Measurements from ENCODE around the gene SIX2.

SIX2 gene

DNA sequence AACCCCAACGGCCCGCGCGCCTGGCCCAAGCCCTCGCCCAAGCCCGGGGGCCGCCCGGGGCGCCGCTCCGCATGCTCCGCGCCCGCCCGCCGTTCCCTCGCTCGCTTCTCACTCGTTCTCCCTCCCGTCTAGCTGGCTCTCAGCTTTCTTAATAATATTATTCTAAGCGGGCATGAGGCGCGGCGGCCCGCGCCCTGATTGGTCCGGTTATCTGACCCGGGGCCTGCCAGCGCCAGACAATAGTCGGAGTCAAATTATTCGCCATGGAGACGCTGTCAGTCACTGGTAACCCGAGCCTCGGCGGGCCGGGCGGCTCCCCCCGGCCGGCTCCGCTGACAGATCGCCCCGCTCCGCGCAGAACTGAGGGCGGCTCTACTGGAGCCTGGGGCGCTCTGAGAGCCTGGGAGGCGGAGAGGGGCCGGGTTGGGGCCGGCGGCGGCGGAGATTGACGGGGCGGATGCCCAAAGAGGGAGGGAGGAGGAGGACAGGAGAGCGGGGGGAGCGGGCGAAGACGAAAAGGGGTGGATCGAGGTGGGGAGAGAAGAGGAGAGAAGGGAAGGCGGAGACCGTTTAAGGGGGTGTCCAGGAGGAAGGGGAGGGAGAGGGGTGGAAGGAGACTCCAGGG is at the start of gene SIX2:
Gene SIX2 (minus strand): TSS at position 150 of the 625 bp plus-strand sequence. CDS start 342 bp downstream, outside the sequence.
- peak within 1 kb of the TSS in 1 of 2 donors; percentile 49 for H3K9ac ChIP-seq (ENCODE audit: low read depth in 1 of 2, low read length in 2 of 2)
- H3K27me3 ChIP-seq (ENCODE audit: control insufficient read depth in 2 of 2, insufficient read depth in 2 of 2, low read length in 2 of 2), result peaks cover 68 to 80% of the 10 kb centered on the region in 2 donors

DNA sequence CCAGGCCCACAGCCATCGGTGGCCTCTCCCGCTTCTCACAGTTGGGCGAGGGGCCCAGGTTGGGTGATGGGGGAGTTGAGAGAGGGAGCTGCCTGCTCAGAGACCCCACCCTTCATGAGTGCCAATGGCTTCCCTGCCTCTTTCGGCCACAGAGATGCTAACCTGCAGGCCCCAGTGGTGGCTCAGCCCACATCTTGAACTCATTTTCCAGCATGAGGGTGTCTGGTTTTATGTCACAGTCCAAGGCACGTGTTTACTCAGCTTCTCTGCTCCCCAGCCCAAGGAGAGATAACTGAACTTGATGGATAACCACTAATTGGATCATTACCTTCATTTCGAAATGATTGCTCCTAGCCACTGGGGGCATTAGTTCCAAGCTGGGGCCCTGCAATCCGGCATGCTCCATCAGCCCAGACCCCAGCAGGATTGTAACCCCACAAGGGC is 45.9 kb upstream of the SIX2 start:
- Histone ChIP-seq H3K9me3 (ENCODE audit: control insufficient read depth in 2 of 2, low read length in 2 of 2) (no peaks in the 10 kb centered on the region), H3K27me3 (ENCODE audit: control insufficient read depth in 2 of 2, insufficient read depth in 2 of 2, low read length in 2 of 2) (no peaks in the 10 kb centered on the region), H3K9ac (ENCODE audit: low read depth in 1 of 2, low read length in 2 of 2) (no peak overlapping the region), H3K4me3 (ENCODE audit: low read length in 2 of 2) (no peak overlapping the region), H3K36me3 (ENCODE audit: control insufficient read depth in 2 of 2, insufficient read depth in 2 of 2, low read length in 2 of 2) (no peaks in the 10 kb centered on the region), H3K27ac (ENCODE audit: low read depth in 2 of 2, low read length in 2 of 2) (no peak overlapping the region), H3K4me1 (ENCODE audit: control insufficient read depth in 2 of 2, insufficient read depth in 2 of 2, low read length in 2 of 2) (no peaks in the 10 kb centered on the region)

More for the DNA sequence above, at the start of gene SIX2:
- Histone ChIP-seq H3K4me1 (ENCODE audit: control insufficient read depth in 2 of 2, insufficient read depth in 2 of 2, low read length in 2 of 2) (peaks cover 12 to 14% of the 10 kb centered on the region in 2 donors), H3K27ac (ENCODE audit: low read depth in 2 of 2, low read length in 2 of 2) (peak within 1 kb of the TSS; percentile 14 to 58), H3K4me3 (ENCODE audit: low read length in 2 of 2) (peak within 1 kb of the TSS; percentile 56 to 61), H3K36me3 (ENCODE audit: control insufficient read depth in 2 of 2, insufficient read depth in 2 of 2, low read length in 2 of 2) (no peaks in the 10 kb centered on the region), H3K9me3 (ENCODE audit: control insufficient read depth in 2 of 2, low read length in 2 of 2) (no peaks in the 10 kb centered on the region)

DNA sequence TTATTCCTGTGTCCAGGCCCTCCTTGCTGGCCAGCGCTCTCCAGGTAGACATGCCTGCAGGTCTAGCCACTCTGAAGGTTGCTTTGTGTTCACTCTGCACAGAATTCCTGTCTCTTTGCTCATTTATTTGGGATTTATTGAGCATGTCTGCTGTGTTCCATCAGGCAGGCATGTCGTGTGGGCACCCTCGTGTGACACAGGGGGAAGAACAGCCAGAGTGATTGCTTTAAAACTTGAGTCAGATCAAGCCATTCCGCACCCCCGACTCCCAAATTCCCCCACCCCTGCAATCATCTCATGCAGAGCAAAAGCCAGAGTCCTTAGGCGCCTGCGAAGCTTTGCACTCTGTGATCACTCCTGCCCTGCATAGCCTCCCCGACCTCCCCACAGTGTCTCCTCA is 44.7 kb upstream of the SIX2 start:
- H3K27ac ChIP-seq (ENCODE audit: low read depth in 2 of 2, low read length in 2 of 2), result no peak overlapping the region
- H3K4me1 ChIP-seq (ENCODE audit: control insufficient read depth in 2 of 2, insufficient read depth in 2 of 2, low read length in 2 of 2), result no peaks in the 10 kb centered on the region
- H3K36me3 ChIP-seq (ENCODE audit: control insufficient read depth in 2 of 2, insufficient read depth in 2 of 2, low read length in 2 of 2), result no peaks in the 10 kb centered on the region
- H3K27me3 ChIP-seq (ENCODE audit: control insufficient read depth in 2 of 2, insufficient read depth in 2 of 2, low read length in 2 of 2), result no peaks in the 10 kb centered on the region
- H3K4me3 ChIP-seq (ENCODE audit: low read length in 2 of 2), result no peak overlapping the region
- H3K9me3 ChIP-seq (ENCODE audit: control insufficient read depth in 2 of 2, low read length in 2 of 2), result no peaks in the 10 kb centered on the region
- H3K9ac ChIP-seq (ENCODE audit: low read depth in 1 of 2, low read length in 2 of 2), result no peak overlapping the region

DNA sequence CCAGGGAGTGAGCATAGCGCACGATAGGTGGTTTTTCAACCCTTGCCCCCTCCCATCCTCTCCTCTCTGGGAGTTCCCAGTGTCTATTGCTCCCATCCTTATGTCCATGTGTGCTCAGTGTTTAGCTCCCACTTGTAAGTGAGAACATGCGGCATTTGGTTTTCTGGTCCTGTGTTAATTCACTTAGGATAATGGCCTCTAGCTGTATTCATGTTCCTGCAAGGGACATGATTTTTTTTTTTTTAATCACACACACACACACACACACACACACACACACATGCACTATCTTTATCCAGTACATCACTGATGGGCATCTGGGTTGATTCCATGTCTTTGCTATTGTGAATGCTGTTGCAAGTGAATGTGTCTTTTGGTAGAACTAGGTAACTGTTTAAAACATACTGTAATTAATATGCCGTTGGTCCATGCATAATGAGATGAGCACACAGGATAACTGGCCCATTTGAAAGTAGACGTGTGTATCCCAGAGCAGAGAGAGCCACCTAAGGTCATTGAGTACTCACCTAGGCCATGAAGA is 43.2 kb upstream of the SIX2 start:
- no peak overlapping the region for H3K4me3 ChIP-seq (ENCODE audit: low read length in 2 of 2)
- H3K9ac ChIP-seq (ENCODE audit: low read depth in 1 of 2, low read length in 2 of 2), result no peak overlapping the region
- H3K27ac ChIP-seq (ENCODE audit: low read depth in 2 of 2, low read length in 2 of 2), result no peak overlapping the region
- no peaks in the 10 kb centered on the region for H3K36me3 ChIP-seq (ENCODE audit: control insufficient read depth in 2 of 2, insufficient read depth in 2 of 2, low read length in 2 of 2)
- H3K4me1 ChIP-seq (ENCODE audit: control insufficient read depth in 2 of 2, insufficient read depth in 2 of 2, low read length in 2 of 2), result no peaks in the 10 kb centered on the region
- no peaks in the 10 kb centered on the region for H3K27me3 ChIP-seq (ENCODE audit: control insufficient read depth in 2 of 2, insufficient read depth in 2 of 2, low read length in 2 of 2)
- H3K9me3 ChIP-seq (ENCODE audit: control insufficient read depth in 2 of 2, low read length in 2 of 2), result no peaks in the 10 kb centered on the region

DNA sequence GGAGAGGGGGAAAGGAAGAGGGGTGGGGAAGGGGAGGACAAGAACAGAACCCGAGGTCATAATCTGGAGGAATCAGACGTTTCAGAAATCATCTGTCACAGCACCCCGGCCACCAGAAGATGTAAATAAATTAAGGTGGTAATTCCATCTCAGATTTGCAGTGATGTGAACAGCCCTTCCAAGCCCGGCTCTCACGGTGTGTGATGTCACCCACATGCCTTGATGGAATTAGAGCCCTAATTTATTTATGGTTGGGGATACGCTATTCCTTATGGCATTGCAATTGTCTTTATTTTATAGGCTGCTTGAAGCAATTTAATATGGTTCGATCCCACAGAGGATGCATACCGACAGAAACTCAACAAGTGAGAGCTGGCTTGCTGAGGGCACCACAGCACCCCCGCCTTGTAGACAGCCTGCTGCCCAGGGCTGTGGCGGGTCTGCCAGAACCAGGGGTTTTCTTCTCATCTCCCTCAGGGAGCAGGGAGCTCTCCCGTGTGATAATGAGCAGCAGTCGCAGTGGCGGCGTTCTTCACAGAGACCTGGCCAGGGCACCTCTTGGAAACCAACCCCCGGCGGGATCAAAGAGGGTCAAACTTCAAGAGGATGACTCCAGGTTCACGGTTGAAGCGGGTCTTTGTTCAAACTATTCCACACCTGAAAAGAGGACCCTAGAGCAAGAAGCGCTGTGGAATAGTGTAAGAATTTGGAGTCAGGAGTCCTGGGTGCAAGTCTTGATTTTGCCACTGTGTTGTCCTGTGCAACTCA is 40.5 kb upstream of the SIX2 start:
- no peak overlapping the region for H3K4me3 ChIP-seq (ENCODE audit: low read length in 2 of 2)
- no peak overlapping the region for H3K9ac ChIP-seq (ENCODE audit: low read depth in 1 of 2, low read length in 2 of 2)
- no peaks in the 10 kb centered on the region for H3K27me3 ChIP-seq (ENCODE audit: control insufficient read depth in 2 of 2, insufficient read depth in 2 of 2, low read length in 2 of 2)
- H3K4me1 ChIP-seq (ENCODE audit: control insufficient read depth in 2 of 2, insufficient read depth in 2 of 2, low read length in 2 of 2), result no peaks in the 10 kb centered on the region
- H3K36me3 ChIP-seq (ENCODE audit: control insufficient read depth in 2 of 2, insufficient read depth in 2 of 2, low read length in 2 of 2), result no peaks in the 10 kb centered on the region
- H3K27ac ChIP-seq (ENCODE audit: low read depth in 2 of 2, low read length in 2 of 2), result no peak overlapping the region
- no peaks in the 10 kb centered on the region for H3K9me3 ChIP-seq (ENCODE audit: control insufficient read depth in 2 of 2, low read length in 2 of 2)

DNA sequence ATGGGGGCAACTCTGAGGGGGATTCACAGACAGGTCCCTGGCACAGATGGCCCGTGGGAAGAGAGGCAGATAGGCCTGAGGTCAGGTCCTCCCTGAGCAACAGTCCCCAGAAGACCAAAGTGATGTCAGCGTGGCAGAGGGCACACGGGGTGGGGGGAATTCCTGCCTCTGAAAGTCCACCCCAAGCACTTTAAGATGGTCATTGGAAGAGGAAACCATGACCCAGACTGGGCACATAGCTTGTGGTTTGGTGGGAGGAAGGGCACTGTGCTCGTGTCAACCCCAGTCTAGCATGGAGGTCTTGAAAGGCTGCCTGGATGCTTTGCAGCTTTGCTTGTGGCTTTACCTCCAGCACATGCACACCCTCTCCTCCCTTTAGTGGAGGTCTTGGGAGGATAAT is 38.0 kb upstream of the SIX2 start:
- H3K36me3 ChIP-seq (ENCODE audit: control insufficient read depth in 2 of 2, insufficient read depth in 2 of 2, low read length in 2 of 2), result no peaks in the 10 kb centered on the region
- no peak overlapping the region for H3K4me3 ChIP-seq (ENCODE audit: low read length in 2 of 2)
- H3K9ac ChIP-seq (ENCODE audit: low read depth in 1 of 2, low read length in 2 of 2), result no peak overlapping the region
- H3K27ac ChIP-seq (ENCODE audit: low read depth in 2 of 2, low read length in 2 of 2), result no peak overlapping the region
- no peaks in the 10 kb centered on the region for H3K4me1 ChIP-seq (ENCODE audit: control insufficient read depth in 2 of 2, insufficient read depth in 2 of 2, low read length in 2 of 2)
- H3K27me3 ChIP-seq (ENCODE audit: control insufficient read depth in 2 of 2, insufficient read depth in 2 of 2, low read length in 2 of 2), result no peaks in the 10 kb centered on the region
- H3K9me3 ChIP-seq (ENCODE audit: control insufficient read depth in 2 of 2, low read length in 2 of 2), result no peaks in the 10 kb centered on the region

DNA sequence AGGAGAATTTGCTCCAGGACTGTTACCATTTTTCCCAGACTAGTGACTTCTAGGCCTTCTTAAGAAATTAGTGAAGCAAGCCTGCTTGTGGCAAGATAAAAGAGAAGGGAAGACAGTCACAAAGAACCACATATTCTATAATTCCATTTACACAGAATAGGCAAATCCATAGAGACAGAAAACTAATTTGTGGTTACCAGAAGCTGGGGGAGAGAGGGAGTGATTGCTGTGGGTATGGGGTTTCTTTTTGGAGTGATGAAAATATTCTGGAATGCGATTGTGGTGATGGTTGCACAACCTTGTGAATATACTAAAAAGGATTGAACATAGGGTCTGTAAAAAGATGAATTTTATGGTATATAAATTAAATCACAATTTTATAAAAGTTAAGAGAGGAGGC is 37.5 kb upstream of the SIX2 start:
- no peaks in the 10 kb centered on the region for H3K9me3 ChIP-seq (ENCODE audit: control insufficient read depth in 2 of 2, low read length in 2 of 2)
- no peak overlapping the region for H3K9ac ChIP-seq (ENCODE audit: low read depth in 1 of 2, low read length in 2 of 2)
- no peaks in the 10 kb centered on the region for H3K4me1 ChIP-seq (ENCODE audit: control insufficient read depth in 2 of 2, insufficient read depth in 2 of 2, low read length in 2 of 2)
- peaks cover 0 to 4% of the 10 kb centered on the region in 2 donors for H3K27me3 ChIP-seq (ENCODE audit: control insufficient read depth in 2 of 2, insufficient read depth in 2 of 2, low read length in 2 of 2)
- no peak overlapping the region for H3K27ac ChIP-seq (ENCODE audit: low read depth in 2 of 2, low read length in 2 of 2)
- H3K4me3 ChIP-seq (ENCODE audit: low read length in 2 of 2), result no peak overlapping the region
- H3K36me3 ChIP-seq (ENCODE audit: control insufficient read depth in 2 of 2, insufficient read depth in 2 of 2, low read length in 2 of 2), result no peaks in the 10 kb centered on the region

DNA sequence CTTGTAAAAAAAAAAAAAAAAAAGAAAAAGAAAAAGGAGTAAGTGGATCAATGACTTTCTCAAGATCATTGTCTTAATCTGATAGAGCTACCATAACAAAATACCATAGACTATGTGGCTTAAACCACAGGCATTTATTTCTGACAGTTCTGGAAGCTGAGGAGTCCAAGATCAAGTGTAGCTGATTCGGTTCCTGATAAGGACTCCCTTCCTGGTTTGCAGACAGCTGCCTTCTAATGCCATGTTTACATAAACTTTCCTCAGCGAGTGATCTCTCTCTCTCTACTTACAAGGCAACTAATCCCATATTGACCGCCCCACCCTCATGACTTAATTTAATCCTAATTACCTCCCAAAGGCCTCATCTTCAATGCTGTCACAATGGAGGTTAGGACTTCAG is 36.5 kb upstream of the SIX2 start:
- H3K4me3 ChIP-seq (ENCODE audit: low read length in 2 of 2), result no peak overlapping the region
- no peak overlapping the region for H3K9ac ChIP-seq (ENCODE audit: low read depth in 1 of 2, low read length in 2 of 2)
- no peak overlapping the region for H3K27ac ChIP-seq (ENCODE audit: low read depth in 2 of 2, low read length in 2 of 2)
- no peaks in the 10 kb centered on the region for H3K36me3 ChIP-seq (ENCODE audit: control insufficient read depth in 2 of 2, insufficient read depth in 2 of 2, low read length in 2 of 2)
- H3K27me3 ChIP-seq (ENCODE audit: control insufficient read depth in 2 of 2, insufficient read depth in 2 of 2, low read length in 2 of 2), result peaks cover 0 to 4% of the 10 kb centered on the region in 2 donors
- no peaks in the 10 kb centered on the region for H3K4me1 ChIP-seq (ENCODE audit: control insufficient read depth in 2 of 2, insufficient read depth in 2 of 2, low read length in 2 of 2)
- H3K9me3 ChIP-seq (ENCODE audit: control insufficient read depth in 2 of 2, low read length in 2 of 2), result no peaks in the 10 kb centered on the region

DNA sequence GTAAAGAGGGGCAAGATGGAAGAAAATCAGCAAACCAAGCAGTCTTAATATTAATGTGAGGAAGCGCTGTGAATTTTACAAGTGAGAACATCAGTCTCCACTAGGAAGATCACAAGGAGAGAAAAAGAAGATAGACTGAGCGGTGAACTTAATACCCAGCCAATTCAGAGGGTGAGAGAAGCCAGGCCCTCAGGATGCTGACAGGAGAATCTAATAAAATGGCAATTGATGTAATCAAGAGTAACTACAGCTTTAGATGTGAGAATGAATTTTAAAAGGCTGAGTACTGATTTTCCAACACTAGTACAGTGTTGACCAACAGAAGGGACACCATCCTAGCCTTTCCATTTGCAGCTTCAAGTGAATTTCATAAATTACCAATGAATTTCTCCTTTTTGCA is 35.7 kb upstream of the SIX2 start:
- no peak overlapping the region for H3K27ac ChIP-seq (ENCODE audit: low read depth in 2 of 2, low read length in 2 of 2)
- H3K9ac ChIP-seq (ENCODE audit: low read depth in 1 of 2, low read length in 2 of 2), result no peak overlapping the region
- peaks cover 0 to 4% of the 10 kb centered on the region in 2 donors for H3K27me3 ChIP-seq (ENCODE audit: control insufficient read depth in 2 of 2, insufficient read depth in 2 of 2, low read length in 2 of 2)
- no peaks in the 10 kb centered on the region for H3K9me3 ChIP-seq (ENCODE audit: control insufficient read depth in 2 of 2, low read length in 2 of 2)
- H3K4me1 ChIP-seq (ENCODE audit: control insufficient read depth in 2 of 2, insufficient read depth in 2 of 2, low read length in 2 of 2), result no peaks in the 10 kb centered on the region
- no peaks in the 10 kb centered on the region for H3K36me3 ChIP-seq (ENCODE audit: control insufficient read depth in 2 of 2, insufficient read depth in 2 of 2, low read length in 2 of 2)
- no peak overlapping the region for H3K4me3 ChIP-seq (ENCODE audit: low read length in 2 of 2)

DNA sequence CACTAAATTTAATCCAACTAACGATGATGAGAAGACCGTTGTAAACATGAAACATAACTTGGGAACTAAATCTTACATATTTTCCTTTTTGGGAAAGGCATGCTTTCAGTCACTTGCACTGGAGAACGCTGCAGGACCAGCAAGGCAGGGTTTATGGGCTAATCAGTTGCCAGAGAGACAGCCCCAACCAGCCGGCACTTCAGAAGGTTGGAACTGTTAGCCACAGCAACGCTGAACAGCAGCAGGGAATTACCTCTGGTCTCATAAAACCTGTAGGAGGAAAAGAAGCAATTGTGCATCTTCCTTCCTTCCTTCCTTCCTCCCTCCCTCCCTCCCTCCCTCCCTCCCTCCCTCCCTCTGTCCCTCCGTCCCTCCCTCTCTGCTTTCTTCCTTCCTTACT is 33.9 kb upstream of the SIX2 start:
- peaks cover 0 to 4% of the 10 kb centered on the region in 2 donors for H3K27me3 ChIP-seq (ENCODE audit: control insufficient read depth in 2 of 2, insufficient read depth in 2 of 2, low read length in 2 of 2)

More for the DNA sequence above, 33.9 kb upstream of the SIX2 start:
- Histone ChIP-seq H3K4me1 (ENCODE audit: control insufficient read depth in 2 of 2, insufficient read depth in 2 of 2, low read length in 2 of 2) (no peaks in the 10 kb centered on the region), H3K4me3 (ENCODE audit: low read length in 2 of 2) (no peak overlapping the region), H3K36me3 (ENCODE audit: control insufficient read depth in 2 of 2, insufficient read depth in 2 of 2, low read length in 2 of 2) (no peaks in the 10 kb centered on the region), H3K9me3 (ENCODE audit: control insufficient read depth in 2 of 2, low read length in 2 of 2) (no peaks in the 10 kb centered on the region), H3K27ac (ENCODE audit: low read depth in 2 of 2, low read length in 2 of 2) (no peak overlapping the region), H3K9ac (ENCODE audit: low read depth in 1 of 2, low read length in 2 of 2) (no peak overlapping the region)

All from mucosa of rectum (tissue), 2 donors.